IPS DF 6.9 (cell line): ENCODE results near the gene FMO3.

Experiments used
- DNase-seq: peaks from one replicate; pipeline ENCODE4 v3.0.0-alpha.2; 2013; ENCODE audit warnings: low read depth, low spot score
- H3K27ac ChIP-seq: one replicate; pipeline ENCODE4 v1.5.1; 2013; ENCODE audit warnings: low read length, control low read depth
- H3K27me3 ChIP-seq: 2 replicates; pipeline ENCODE4 v1.6.1; 2013; ENCODE audit warnings: mild to moderate bottlenecking, low read length; ENCODE audit not compliant: control insufficient read depth, insufficient read depth
- H3K36me3 ChIP-seq: 2 replicates; pipeline ENCODE4 v1.6.1; 2013; ENCODE audit warnings: low read length; ENCODE audit not compliant: control insufficient read depth, insufficient read depth
- H3K4me1 ChIP-seq: 2 replicates; pipeline ENCODE4 v1.6.1; 2013; ENCODE audit warnings: low read length; ENCODE audit not compliant: control insufficient read depth, insufficient read depth
- H3K4me3 ChIP-seq: 2 replicates; pipeline ENCODE4 v1.5.1; 2013; ENCODE audit warnings: mild to moderate bottlenecking, low read length
- H3K9me3 ChIP-seq: 2 replicates; pipeline ENCODE4 v1.6.1; 2013; ENCODE audit warnings: low read length, inconsistent platforms; ENCODE audit not compliant: control insufficient read depth, insufficient read depth
- WGBS: extraction: QIAGEN DNeasy Blood & Tissue Kit; methylation state at CpG from one replicate; pipeline ENCODE4 v1.1.7; 2013; ENCODE audit warnings: mixed read lengths, missing lambda C conversion rate; ENCODE audit not compliant: insufficient read length, insufficient coverage; 5-methylcytosine and 5-hydroxymethylcytosine counted together

The FMO3 gene

DNA sequence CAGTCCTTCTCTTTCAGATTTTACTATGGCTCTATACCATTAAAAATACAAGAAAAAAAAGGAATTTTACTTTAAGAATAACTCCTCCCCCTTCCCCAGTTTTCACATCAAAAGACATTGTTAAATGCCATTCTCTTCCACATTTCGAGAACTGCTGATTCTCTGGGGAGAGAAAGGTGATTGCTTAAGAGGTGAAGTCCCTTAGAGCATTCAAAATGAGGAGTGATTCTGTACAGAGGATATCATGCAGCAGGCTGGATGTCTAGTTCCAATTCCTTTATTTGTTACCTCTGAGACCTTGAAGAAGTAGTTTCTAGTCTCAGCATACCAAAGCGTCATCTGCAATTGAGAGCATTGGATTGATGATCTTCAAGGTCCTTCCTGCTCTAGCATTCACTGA lies 46.9 kb downstream of the FMO3 start:
- H3K27me3 ChIP-seq, result no peaks in the 10 kb centered on the region
- no peak for DNase-seq
- WGBS, result no CpG with 5 or more reads among the region's 2 CpGs
- 0 out of 2 replicates have a peak, but pooled peaks cover 3% of the 10 kb centered on the region for H3K4me1 ChIP-seq
- no peak overlapping the region for H3K4me3 ChIP-seq
- no peaks in the 10 kb centered on the region for H3K9me3 ChIP-seq
- no peak overlapping the region for H3K27ac ChIP-seq
- H3K36me3 ChIP-seq, result no peaks in the 10 kb centered on the region

GRCh38 chr1:171138980-171139379 lies 48.3 kb downstream of the FMO3 start:
- no peak overlapping the region for H3K4me3 ChIP-seq
- WGBS, result no CpG with 5 or more reads among the region's 2 CpGs

GRCh38 chr1:171139890-171140289 lies 49.2 kb downstream of the FMO3 start:
- no peak for DNase-seq
- H3K27me3 ChIP-seq, result no peaks in the 10 kb centered on the region
- H3K9me3 ChIP-seq, result no peaks in the 10 kb centered on the region
- no peaks in the 10 kb centered on the region for H3K36me3 ChIP-seq
- H3K4me1 ChIP-seq, result 0 out of 2 replicates have a peak, but pooled peaks cover 3% of the 10 kb centered on the region
- no peak overlapping the region for H3K4me3 ChIP-seq
- H3K27ac ChIP-seq, result no peak overlapping the region
- no CpG with 5 or more reads among the region's 4 CpGs for WGBS

More at GRCh38 chr1:171138980-171139379, 48.3 kb downstream of the FMO3 start:
- Histone ChIP-seq H3K27me3 (no peaks in the 10 kb centered on the region), H3K9me3 (no peaks in the 10 kb centered on the region), H3K27ac (no peak overlapping the region), H3K4me1 (0 out of 2 replicates have a peak, but pooled peaks cover 3% of the 10 kb centered on the region), H3K36me3 (no peaks in the 10 kb centered on the region)
- DNase-seq, result no peak

DNA sequence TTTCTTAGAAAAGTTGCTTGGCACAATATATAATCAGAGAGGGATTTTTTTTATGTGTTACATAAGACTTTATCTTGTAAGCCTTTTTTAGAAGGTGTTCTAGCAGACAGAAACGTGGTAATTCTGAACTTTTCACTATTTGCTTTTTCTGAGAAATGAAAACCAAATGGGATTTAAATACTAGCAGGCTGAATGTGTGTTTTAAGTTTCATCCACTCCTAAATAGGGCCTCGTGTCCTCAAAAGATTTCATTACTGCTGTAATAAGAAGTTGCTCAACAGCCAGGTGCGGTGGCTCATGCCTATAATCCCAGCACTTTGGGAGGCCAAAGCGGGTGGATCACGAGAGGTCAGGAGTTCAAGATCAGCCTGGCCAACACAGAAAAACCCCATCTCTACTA lies 49.7 kb downstream of the FMO3 start:
- WGBS, result no CpG with 5 or more reads among the region's 5 CpGs
- H3K4me3 ChIP-seq, result no peak overlapping the region
- no peaks in the 10 kb centered on the region for H3K27me3 ChIP-seq
- no peaks in the 10 kb centered on the region for H3K9me3 ChIP-seq
- no peak overlapping the region for H3K27ac ChIP-seq
- H3K36me3 ChIP-seq, result no peaks in the 10 kb centered on the region
- H3K4me1 ChIP-seq, result 0 out of 2 replicates have a peak, but pooled peaks cover 3% of the 10 kb centered on the region
- DNase-seq, result no peak

DNA sequence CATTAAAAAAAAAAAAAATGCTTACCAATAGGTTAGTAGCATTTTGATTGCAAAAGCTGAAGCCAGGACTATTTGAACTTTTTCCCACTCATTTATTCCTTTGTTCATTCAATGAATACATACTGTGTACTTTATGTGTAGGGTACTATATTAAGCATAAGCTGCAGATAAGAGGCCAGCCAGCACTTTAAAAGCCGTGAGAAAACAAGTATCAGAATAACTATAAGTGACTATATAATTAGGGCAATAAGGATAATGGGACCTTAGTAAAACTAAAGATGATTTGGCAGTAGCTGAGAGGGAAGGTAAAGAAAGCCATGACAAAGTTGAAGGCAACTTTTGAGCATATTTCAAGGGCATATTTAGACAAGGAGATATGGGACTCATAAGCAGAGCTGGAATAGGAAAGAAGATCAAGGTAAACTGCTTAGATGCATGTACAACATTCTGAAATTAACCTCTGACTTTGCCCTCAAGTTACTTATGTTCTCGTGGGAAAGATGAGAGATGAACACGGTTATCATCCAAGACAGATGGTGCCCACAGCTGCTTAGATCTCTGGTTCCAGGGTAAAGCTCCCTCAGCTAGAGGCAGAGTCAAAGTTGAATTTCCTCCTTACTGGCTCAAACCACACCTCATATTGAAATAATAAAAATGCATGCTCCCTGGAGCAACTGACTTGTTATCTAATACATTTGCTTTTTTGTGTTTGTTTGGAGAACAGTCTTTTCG lies 50.4 kb downstream of the FMO3 start:
- Histone ChIP-seq H3K4me3 (no peak overlapping the region), H3K27ac (no peak overlapping the region), H3K9me3 (no peaks in the 10 kb centered on the region), H3K36me3 (no peaks in the 10 kb centered on the region), H3K27me3 (no peaks in the 10 kb centered on the region), H3K4me1 (0 out of 2 replicates have a peak, but pooled peaks cover 3% of the 10 kb centered on the region)
- WGBS, result no CpG with 5 or more reads among the region's 4 CpGs
- DNase-seq, result no peak

DNA sequence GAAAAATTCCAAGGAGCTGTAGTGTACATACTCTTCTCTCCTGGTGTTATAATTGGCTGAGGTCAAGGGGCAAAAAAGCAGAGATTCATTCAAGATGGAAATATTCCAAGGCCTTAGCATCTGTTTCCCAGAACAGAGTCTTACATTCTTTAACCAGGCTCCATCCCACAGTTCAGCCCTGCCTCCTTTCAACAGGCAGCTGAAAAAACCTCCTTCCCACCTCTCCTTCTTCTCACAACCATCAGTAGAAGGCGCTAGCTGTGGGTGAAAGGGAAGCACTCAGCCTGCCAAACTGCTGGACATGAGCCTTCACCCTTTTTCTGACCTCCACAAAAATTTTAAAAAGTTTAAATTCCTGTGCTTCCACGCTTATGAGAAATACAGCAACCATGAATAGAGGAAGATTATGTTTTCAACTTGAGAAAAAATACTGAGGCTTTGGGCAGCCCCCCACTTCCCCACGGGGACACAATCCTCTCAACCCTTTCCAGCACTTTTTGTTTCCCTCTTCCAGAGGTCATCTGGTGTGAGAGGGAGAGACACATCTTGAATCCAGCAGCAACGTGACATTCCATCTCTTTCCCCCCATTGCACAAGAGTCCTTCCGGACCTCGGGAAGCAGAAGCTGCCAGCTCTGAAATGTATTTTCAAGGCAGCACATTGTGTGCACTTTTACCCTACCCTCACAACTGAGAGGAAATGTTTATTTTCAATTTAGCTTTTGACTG lies 51.1 kb downstream of the FMO3 start:
- WGBS, result no CpG with 5 or more reads among the region's 6 CpGs
- Histone ChIP-seq H3K27ac (no peak overlapping the region), H3K9me3 (no peaks in the 10 kb centered on the region), H3K4me1 (0 out of 2 replicates have a peak, but pooled peaks cover 3% of the 10 kb centered on the region), H3K27me3 (no peaks in the 10 kb centered on the region), H3K36me3 (no peaks in the 10 kb centered on the region), H3K4me3 (no peak overlapping the region)
- no peak for DNase-seq

GRCh38 chr1:171142416-171143385 lies 52.0 kb downstream of the FMO3 start:
- H3K4me3 ChIP-seq, result no peak overlapping the region
- H3K36me3 ChIP-seq, result no peaks in the 10 kb centered on the region
- DNase-seq, result no peak
- 0 out of 2 replicates have a peak, but pooled peaks cover 3% of the 10 kb centered on the region for H3K4me1 ChIP-seq
- H3K9me3 ChIP-seq, result no peaks in the 10 kb centered on the region
- H3K27me3 ChIP-seq, result no peaks in the 10 kb centered on the region
- no CpG with 5 or more reads among the region's 8 CpGs for WGBS
- no peak overlapping the region for H3K27ac ChIP-seq

DNA sequence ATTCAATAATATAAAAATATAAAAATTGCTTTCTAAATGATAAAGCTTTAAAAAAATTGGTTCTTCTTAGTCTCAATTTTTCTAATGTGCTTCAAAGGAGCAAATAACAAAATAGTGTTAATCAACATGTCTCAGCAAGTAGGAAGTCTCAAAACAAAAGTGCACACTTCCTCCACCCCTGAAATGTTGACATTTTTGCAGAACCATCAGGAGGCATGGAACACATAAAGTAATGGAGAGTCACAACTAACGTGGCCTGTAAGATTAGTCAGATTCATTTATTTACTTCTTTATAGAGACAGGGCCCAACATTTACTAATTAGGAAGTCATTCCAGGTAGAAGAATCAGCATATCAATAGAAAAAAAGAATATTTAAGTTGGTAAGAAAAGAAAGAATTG lies 59.5 kb downstream of the FMO3 start:
- H3K4me3 ChIP-seq, result no peak overlapping the region
- no peak for DNase-seq
- no peak overlapping the region for H3K27ac ChIP-seq
- H3K27me3 ChIP-seq, result no peaks in the 10 kb centered on the region
- no CpG with 5 or more reads among the region's 1 CpG for WGBS
- no peaks in the 10 kb centered on the region for H3K4me1 ChIP-seq
- no peaks in the 10 kb centered on the region for H3K36me3 ChIP-seq
- H3K9me3 ChIP-seq, result no peaks in the 10 kb centered on the region

DNA sequence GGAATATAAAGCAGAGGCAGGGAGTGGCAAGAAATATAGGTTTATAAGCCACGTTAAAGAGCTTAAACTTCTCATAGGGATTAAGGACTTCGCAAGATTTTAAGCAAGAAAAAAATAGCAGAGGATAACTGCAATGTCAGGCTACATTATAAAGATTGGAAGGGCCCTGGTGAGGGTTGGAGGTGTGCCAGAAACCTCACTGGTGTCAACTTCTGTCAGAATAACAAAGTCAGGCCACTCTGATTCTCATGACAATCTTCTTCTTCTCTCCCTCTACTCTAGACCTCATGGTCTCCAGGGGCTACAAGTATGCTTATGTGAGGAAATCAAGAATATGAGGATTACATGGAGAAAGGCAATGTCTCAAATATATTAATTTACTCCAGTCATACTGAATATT lies 61.8 kb downstream of the FMO3 start:
- H3K9me3 ChIP-seq, result no peaks in the 10 kb centered on the region
- H3K27ac ChIP-seq, result no peak overlapping the region
- DNase-seq, result no peak
- H3K36me3 ChIP-seq, result no peaks in the 10 kb centered on the region
- H3K27me3 ChIP-seq, result no peaks in the 10 kb centered on the region
- WGBS, result no CpG with 5 or more reads among the region's 2 CpGs
- H3K4me1 ChIP-seq, result no peaks in the 10 kb centered on the region
- H3K4me3 ChIP-seq, result no peak overlapping the region

- peaks cover 1% of the 10 kb centered on the region; the same call in 1 of the 2 replicates for H3K4me1 ChIP-seq
Observed at GRCh38 chr1:171155484-171155883, 64.8 kb downstream of the FMO3 start.

More at GRCh38 chr1:171155484-171155883, 64.8 kb downstream of the FMO3 start:
- no peak overlapping the region for H3K27ac ChIP-seq
- no peaks in the 10 kb centered on the region for H3K9me3 ChIP-seq
- no peak overlapping the region for H3K4me3 ChIP-seq
- H3K27me3 ChIP-seq, result no peaks in the 10 kb centered on the region
- DNase-seq, result no peak
- H3K36me3 ChIP-seq, result no peaks in the 10 kb centered on the region
